DND-41 (cell line): ENCODE measurements around the gene APBB2.

Experiments
- ATAC-seq: fragments of 200-7000 bp; cut with Tn5 transposase; 3 replicates; pipeline ENCODE4 v1.9.1; 2021; ENCODE audit warnings: low read depth; ENCODE audit not compliant: insufficient read depth
- DNase-seq: peaks from one replicate; pipeline ENCODE4 v3.0.0-alpha.2; 2020
- H2AFZ ChIP-seq: 2 replicates; pipeline ENCODE4 v1.6.0; 2012; ENCODE audit warnings: low read depth, low read length
- H3K27ac ChIP-seq: 2 replicates; pipeline ENCODE4 v1.5.1; 2012; ENCODE audit warnings: low read length, inconsistent platforms
- H3K27me3 ChIP-seq: fragments of 200-600 bp; sonication (generic); 2 replicates; pipeline ENCODE4 v1.6.0; 2012; ENCODE audit warnings: low read length, mild to moderate bottlenecking, inconsistent platforms; ENCODE audit not compliant: insufficient read depth, poor library complexity
- H3K36me3 ChIP-seq: 2 replicates; pipeline ENCODE4 v1.5.1; 2012; ENCODE audit warnings: low read length, inconsistent platforms; ENCODE audit not compliant: insufficient read depth
- H3K4me1 ChIP-seq: 2 replicates; pipeline ENCODE4 v1.5.1; 2012; ENCODE audit warnings: mild to moderate bottlenecking, low read length; ENCODE audit not compliant: insufficient read depth
- H3K4me2 ChIP-seq: 2 replicates; pipeline ENCODE4 v1.6.0; 2012; ENCODE audit warnings: mild to moderate bottlenecking, moderate library complexity, low read length, inconsistent platforms; ENCODE audit not compliant: insufficient read depth
- H3K4me3 ChIP-seq, 2 experiments: fragments of 200-600 bp in 1 of 2; shearing (Covaris generic) in 1 of 2; 2 replicates each; pipeline ENCODE4 v1.5.1; 2012 to 2016; ENCODE audit warnings: inconsistent platforms in 2 of 2, low read length in 2 of 2, mild to moderate bottlenecking in 2 of 2, low read depth in 1 of 2, moderate library complexity in 1 of 2
- H3K79me2 ChIP-seq: 2 replicates; pipeline ENCODE4 v1.6.0; 2012; ENCODE audit warnings: low read length, inconsistent platforms; ENCODE audit not compliant: insufficient read depth
- H3K9ac ChIP-seq: 2 replicates; pipeline ENCODE4 v1.6.0; 2012; ENCODE audit warnings: low read depth, mild to moderate bottlenecking, inconsistent platforms, low read length, moderate library complexity
- H3K9me3 ChIP-seq: 2 replicates; pipeline ENCODE4 v1.5.1; 2012; ENCODE audit warnings: low read length, moderate library complexity, mild to moderate bottlenecking, inconsistent platforms; ENCODE audit not compliant: insufficient read depth, severe bottlenecking
- H4K20me1 ChIP-seq: 2 replicates; pipeline ENCODE4 v1.6.0; 2012; ENCODE audit warnings: low read length; ENCODE audit not compliant: insufficient read depth
- EZH2 ChIP-seq: IDR thresholded peaks from 3 replicates; pipeline ENCODE4 v1.6.1; 2012; ENCODE audit warnings: borderline replicate concordance, low read depth, mild to moderate bottlenecking, moderate library complexity, low read length, inconsistent platforms; ENCODE audit not compliant: severe bottlenecking
- TF ChIP-seq, protein P1 (sequence below): IDR thresholded peaks from 2 replicates; pipeline ENCODE4 v1.5.1; 2012; ENCODE audit warnings: borderline replicate concordance, low read length, moderate library complexity, mild to moderate bottlenecking; ENCODE audit not compliant: poor library complexity, severe bottlenecking; ENCODE audit errors: extremely low read depth

The APBB2 gene

DNA sequence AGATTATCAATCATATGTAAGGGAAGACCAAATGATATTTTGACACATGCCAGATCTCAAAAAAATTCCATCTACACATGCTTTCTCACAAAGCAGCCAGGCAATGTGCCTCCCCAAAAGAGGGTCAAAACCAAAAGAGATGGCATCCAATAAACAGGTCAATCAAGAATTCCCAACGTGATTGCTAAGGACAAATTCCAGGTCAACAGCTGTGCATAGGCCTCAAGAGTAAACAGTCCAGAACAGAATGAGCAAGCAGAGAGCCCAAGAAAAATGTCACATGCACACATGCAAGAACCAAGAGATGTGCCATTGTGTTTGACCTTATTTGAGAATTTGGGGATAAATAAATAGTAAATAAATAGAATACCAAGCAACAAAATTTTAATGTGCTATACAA is 136.7 kb downstream of the APBB2 start:
- H3K36me3 ChIP-seq = no peaks in the 10 kb centered on the region
- H3K27me3 ChIP-seq = no peaks in the 10 kb centered on the region
- H3K9me3 ChIP-seq = no peaks in the 10 kb centered on the region
- TF ChIP-seq EZH2 = no peak
- H3K4me3 ChIP-seq = no peak overlapping the region
- H3K4me1 ChIP-seq = no peaks in the 10 kb centered on the region
- no peaks in the 10 kb centered on the region for H4K20me1 ChIP-seq
- no peak overlapping the region for H2AFZ ChIP-seq
- no peak overlapping the region for H3K4me2 ChIP-seq
- no peak overlapping the region for H3K27ac ChIP-seq
- H3K9ac ChIP-seq = no peak overlapping the region
- no peaks in the 10 kb centered on the region for H3K79me2 ChIP-seq
- DNase-seq (no peak), ATAC-seq (no peak)

DNA sequence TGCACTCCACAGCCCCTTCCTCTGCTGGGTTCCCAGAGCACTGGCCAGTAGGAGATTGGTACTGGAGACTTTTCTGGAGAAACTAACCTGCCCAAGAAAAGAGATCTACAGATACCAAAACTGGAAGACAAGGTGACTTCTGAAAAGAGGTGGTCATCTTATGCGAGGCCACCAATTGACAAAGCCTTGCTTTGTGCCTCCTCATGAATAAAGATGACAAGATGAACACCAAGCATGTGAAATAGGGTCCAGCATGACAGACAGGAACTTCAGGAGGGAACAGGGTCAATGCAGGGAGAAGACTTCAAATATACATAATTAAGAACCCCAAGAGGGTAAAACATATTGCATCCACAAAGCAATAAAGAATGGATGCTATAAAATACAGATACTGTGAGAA is 137.9 kb downstream of the APBB2 start:
- no peak overlapping the region for H3K9ac ChIP-seq
- no peak overlapping the region for H3K27ac ChIP-seq
- H3K9me3 ChIP-seq = no peaks in the 10 kb centered on the region
- ATAC-seq (no peak), DNase-seq (no peak)
- no peaks in the 10 kb centered on the region for H4K20me1 ChIP-seq
- TF ChIP-seq, protein P1, sequence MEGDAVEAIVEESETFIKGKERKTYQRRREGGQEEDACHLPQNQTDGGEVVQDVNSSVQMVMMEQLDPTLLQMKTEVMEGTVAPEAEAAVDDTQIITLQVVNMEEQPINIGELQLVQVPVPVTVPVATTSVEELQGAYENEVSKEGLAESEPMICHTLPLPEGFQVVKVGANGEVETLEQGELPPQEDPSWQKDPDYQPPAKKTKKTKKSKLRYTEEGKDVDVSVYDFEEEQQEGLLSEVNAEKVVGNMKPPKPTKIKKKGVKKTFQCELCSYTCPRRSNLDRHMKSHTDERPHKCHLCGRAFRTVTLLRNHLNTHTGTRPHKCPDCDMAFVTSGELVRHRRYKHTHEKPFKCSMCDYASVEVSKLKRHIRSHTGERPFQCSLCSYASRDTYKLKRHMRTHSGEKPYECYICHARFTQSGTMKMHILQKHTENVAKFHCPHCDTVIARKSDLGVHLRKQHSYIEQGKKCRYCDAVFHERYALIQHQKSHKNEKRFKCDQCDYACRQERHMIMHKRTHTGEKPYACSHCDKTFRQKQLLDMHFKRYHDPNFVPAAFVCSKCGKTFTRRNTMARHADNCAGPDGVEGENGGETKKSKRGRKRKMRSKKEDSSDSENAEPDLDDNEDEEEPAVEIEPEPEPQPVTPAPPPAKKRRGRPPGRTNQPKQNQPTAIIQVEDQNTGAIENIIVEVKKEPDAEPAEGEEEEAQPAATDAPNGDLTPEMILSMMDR = no peak
- no peak for TF ChIP-seq EZH2
- H3K79me2 ChIP-seq = no peaks in the 10 kb centered on the region
- no peak overlapping the region for H3K4me2 ChIP-seq
- no peaks in the 10 kb centered on the region for H3K36me3 ChIP-seq
- no peak overlapping the region for H3K4me3 ChIP-seq
- H2AFZ ChIP-seq = no peak overlapping the region
- no peaks in the 10 kb centered on the region for H3K27me3 ChIP-seq
- H3K4me1 ChIP-seq = no peaks in the 10 kb centered on the region

DNA sequence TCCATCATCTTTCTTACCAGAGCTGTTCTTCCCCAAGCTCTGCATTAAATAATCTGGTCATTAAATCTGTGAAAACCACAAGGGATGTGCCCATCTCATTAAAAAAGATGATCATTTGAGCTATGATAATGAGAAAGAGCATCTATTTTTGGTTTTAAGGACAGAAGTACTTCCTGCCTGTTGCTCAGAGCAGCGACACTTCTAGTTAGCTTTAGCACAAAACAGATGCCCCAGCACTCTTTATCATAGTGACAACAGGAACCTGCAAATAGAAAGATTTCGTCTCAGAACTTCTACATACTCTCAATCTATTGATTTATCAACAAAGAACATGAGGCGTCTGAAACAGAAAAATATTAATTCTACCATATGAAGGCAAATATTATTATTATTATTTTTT is 140.1 kb downstream of the APBB2 start:
- ATAC-seq = no peak
- Histone ChIP-seq H3K79me2 (no peaks in the 10 kb centered on the region), H2AFZ (no peak overlapping the region), H3K4me3 (no peak overlapping the region), H3K4me2 (no peak overlapping the region), H3K36me3 (no peaks in the 10 kb centered on the region), H3K9me3 (no peaks in the 10 kb centered on the region), H3K27me3 (no peaks in the 10 kb centered on the region), H3K27ac (no peak overlapping the region), H3K9ac (no peak overlapping the region), H4K20me1 (no peaks in the 10 kb centered on the region), H3K4me1 (no peaks in the 10 kb centered on the region)
- TF ChIP-seq, protein P1 = no peak
- no peak for TF ChIP-seq EZH2
- no peak for DNase-seq

DNA sequence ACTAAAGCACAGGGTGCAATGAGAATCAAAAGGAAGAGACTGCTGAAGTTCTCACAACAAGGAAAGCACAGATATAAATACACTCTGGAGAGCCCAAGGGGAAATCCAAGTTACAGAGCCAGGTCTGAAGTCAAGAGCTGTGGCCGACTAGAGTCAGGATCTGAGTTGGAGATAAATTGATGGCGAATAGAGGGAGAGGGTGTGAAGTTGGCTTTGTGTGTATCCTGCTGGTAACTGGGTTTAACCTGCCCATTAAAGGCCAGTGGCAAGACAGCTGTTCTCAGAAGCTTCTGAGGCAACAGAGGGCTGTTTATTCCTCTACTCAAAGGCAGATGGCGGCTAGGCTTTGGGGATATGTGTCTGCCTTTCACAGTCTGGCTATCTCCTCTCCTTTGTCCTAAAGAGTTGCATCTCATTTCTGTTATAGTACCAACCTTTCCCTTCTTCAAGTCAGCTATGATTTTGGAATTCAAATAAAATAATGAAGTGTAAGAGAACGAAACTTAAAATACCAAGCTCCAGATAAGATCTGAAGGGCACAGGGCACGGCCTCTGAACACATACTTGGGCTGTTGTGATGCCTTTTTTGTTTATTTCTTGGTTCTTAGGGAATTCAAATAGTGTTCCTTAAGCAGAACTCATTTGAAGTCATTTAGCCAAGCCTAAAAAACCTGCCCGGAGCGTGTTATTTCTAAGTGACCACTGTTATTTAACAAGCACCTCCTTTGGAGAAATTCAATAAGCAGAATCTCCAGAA is 142.1 kb downstream of the APBB2 start:
- no peak overlapping the region for H3K4me2 ChIP-seq
- H3K9me3 ChIP-seq = no peaks in the 10 kb centered on the region
- no peak for DNase-seq
- H4K20me1 ChIP-seq = no peaks in the 10 kb centered on the region
- H3K36me3 ChIP-seq = no peaks in the 10 kb centered on the region
- no peak overlapping the region for H3K9ac ChIP-seq
- no peaks in the 10 kb centered on the region for H3K27me3 ChIP-seq
- H3K4me1 ChIP-seq = no peaks in the 10 kb centered on the region
- no peak overlapping the region for H3K27ac ChIP-seq
- no peak overlapping the region for H2AFZ ChIP-seq
- no peak overlapping the region for H3K4me3 ChIP-seq
- TF ChIP-seq, protein P1 = no peak
- no peak for TF ChIP-seq EZH2
- ATAC-seq = no peak
- no peaks in the 10 kb centered on the region for H3K79me2 ChIP-seq
